Stimulated activated effector memory CD8-positive, alpha-beta T cell treated with anti-CD3 and anti-CD28 coated beads, Interleukin-12 subunit alpha, Interleukin-12 subunit beta, amount 100 ng/mL, for 72 hours (primary cell): ENCODE measurements around the gene RTP1.

Source experiments
- ATAC-seq: fragments of 150-1000 bp; cut with Tn5 transposase; 2 replicates; pipeline ENCODE4 v1.10.0; 2021
- DNase-seq, 2 donors: peaks; one replicate each; pipeline ENCODE4 v3.0.0; 2021 to 2022; ENCODE audit warnings: low spot score in 2 of 2
- H3K27ac Mint-ChIP-seq: one replicate; pipeline ENCODE4 v1.8.0; 2022; ENCODE audit warnings: mild to moderate bottlenecking, mixed read lengths
- H3K36me3 Mint-ChIP-seq: one replicate; pipeline ENCODE4 v1.8.0; 2022; ENCODE audit warnings: mild to moderate bottlenecking, mixed read lengths
- H3K4me1 Mint-ChIP-seq: one replicate; pipeline ENCODE4 v1.8.0; 2022; ENCODE audit warnings: mixed read lengths
- H3K4me3 Mint-ChIP-seq: one replicate; pipeline ENCODE4 v1.8.0; 2022; ENCODE audit warnings: mild to moderate bottlenecking, mixed read lengths
- H3K9me3 Mint-ChIP-seq: one replicate; pipeline ENCODE4 v1.8.0; 2022; ENCODE audit warnings: mixed read lengths

RTP1 gene

GRCh38 chr3:187243933-187244524, 46.7 kb downstream of the RTP1 start:
- no peaks in the 10 kb centered on the region for H3K36me3 Mint-ChIP-seq

DNA sequence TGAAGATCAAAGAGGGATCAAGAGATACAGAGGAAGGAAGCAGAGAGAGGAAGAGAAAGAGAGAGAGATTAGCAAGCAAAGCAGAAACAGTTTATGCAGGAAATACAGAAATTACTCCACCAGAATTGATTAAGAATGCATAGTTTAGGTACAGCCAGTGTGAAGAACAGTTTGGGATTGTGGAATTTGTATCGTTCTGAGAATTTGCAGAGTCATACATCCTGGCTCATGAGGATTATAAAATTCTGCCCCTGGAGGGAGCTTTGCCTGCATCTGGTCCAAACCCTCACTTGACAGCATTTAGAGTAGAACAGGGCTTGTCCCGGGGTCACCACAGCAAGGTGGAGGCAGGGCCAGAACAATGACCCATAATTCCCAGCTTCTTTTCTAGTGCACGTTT, 50.1 kb downstream of the RTP1 start:
- H3K4me1 Mint-ChIP-seq, result no peaks in the 10 kb centered on the region
- H3K4me3 Mint-ChIP-seq, result no peak overlapping the region
- no peaks in the 10 kb centered on the region for H3K9me3 Mint-ChIP-seq
- no peaks in the 10 kb centered on the region for H3K36me3 Mint-ChIP-seq
- DNase-seq (no peak), ATAC-seq (no peak)
- H3K27ac Mint-ChIP-seq, result no peak overlapping the region

More at GRCh38 chr3:187243933-187244524, 46.7 kb downstream of the RTP1 start:
- peak; percentile 36 for ATAC-seq
- no peaks in the 10 kb centered on the region for H3K4me1 Mint-ChIP-seq
- H3K4me3 Mint-ChIP-seq, result no peak overlapping the region
- DNase-seq, result no peak
- no peaks in the 10 kb centered on the region for H3K9me3 Mint-ChIP-seq
- H3K27ac Mint-ChIP-seq, result no peak overlapping the region
